OCI-LY3 (cell line): ENCODE measurements around the gene TP53AIP1.

ENCODE experiments used
- H2AFZ ChIP-seq: fragments of 200-600, 300-600 bp; shearing (Covaris generic); 2 replicates; pipeline ENCODE4 v1.6.0; 2014; ENCODE audit warnings: antibody characterized with exemption, low read depth, low read length
- H3K27ac ChIP-seq: fragments of 200-600, 300-600 bp; sonication (generic); 2 replicates; pipeline ENCODE4 v1.5.1; 2014; ENCODE audit warnings: mild to moderate bottlenecking, low read length, moderate library complexity, mixed read lengths
- H3K27me3 ChIP-seq: fragments of 200-600, 300-600 bp; sonication (generic); 2 replicates; pipeline ENCODE4 v1.6.1; 2014; ENCODE audit warnings: low read depth, low read length, mixed read lengths
- H3K36me3 ChIP-seq: fragments of 200-600, 300-600 bp; sonication (generic); replicated peaks from 2 replicates; pipeline ENCODE3; 2014; ENCODE audit warnings: low read depth, low read length, mixed read lengths
- H3K4me1 ChIP-seq: fragments of 300-600, 200-600 bp; sonication (generic); 2 replicates; pipeline ENCODE4 v1.6.1; 2014; ENCODE audit warnings: low read length, mixed read lengths
- H3K4me2 ChIP-seq: fragments of 200-600, 300-600 bp; sonication (generic); 2 replicates; pipeline ENCODE4 v1.6.1; 2014; ENCODE audit warnings: low read length, mixed read lengths
- H3K4me3 ChIP-seq: fragments of 300-600, 200-600 bp; sonication (generic); 2 replicates; pipeline ENCODE4 v1.5.1; 2014; ENCODE audit warnings: antibody characterized with exemption, mild to moderate bottlenecking, low read length, moderate library complexity
- H3K79me2 ChIP-seq: fragments of 300-600, 200-600 bp; shearing (Covaris generic); 2 replicates; pipeline ENCODE4 v1.6.1; 2014; ENCODE audit warnings: mild to moderate bottlenecking, low read length, mixed read lengths
- H3K9ac ChIP-seq: fragments of 300-600, 200-600 bp; shearing (Covaris generic); 2 replicates; pipeline ENCODE4 v1.6.0; 2014; ENCODE audit warnings: mild to moderate bottlenecking, low read length, moderate library complexity
- H3K9me3 ChIP-seq: fragments of 200-600, 300-600 bp; shearing (Covaris generic); 2 replicates; pipeline ENCODE4 v1.6.1; 2014; ENCODE audit warnings: low read length, mixed read lengths; ENCODE audit not compliant: insufficient read depth
- H4K20me1 ChIP-seq: fragments of 200-600, 300-600 bp; sonication (generic); 2 replicates; pipeline ENCODE4 v1.6.1; 2016; ENCODE audit warnings: low read length, mixed read lengths; ENCODE audit not compliant: insufficient read depth
- EZH2phosphoT487 ChIP-seq: fragments of 200-600 bp; shearing (Covaris generic); IDR thresholded peaks from 2 replicates; pipeline ENCODE4 v1.6.1; 2018; ENCODE audit warnings: antibody characterized with exemption, mixed run types, low read depth
- TF ChIP-seq, protein P1 (sequence below): fragments of 200-600, 300-600 bp; sonication (generic); IDR thresholded peaks from 2 replicates; pipeline ENCODE4 v1.5.1; 2014; ENCODE audit warnings: antibody characterized with exemption, low read length, low read depth

Gene TP53AIP1

DNA sequence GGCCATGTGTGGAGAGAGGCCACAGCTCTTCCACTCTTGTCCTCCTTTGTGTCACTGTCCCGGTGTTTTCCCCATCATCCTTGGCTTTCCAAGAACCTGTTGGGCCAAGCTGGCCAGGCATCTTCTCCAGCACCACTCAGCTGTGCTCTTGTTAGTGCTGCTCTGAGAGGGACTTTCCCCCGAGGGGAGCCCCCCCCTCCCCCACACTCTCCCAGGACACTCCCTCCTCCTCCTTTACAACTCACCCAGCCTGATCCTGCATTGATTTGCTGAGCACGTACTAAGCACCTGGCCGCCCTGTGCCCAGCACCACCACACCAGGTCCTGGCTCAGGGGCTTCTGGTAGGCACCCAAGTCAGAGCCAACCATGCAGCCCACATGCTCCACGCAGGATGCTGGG lies 13.2 kb downstream of the TP53AIP1 start:
- Histone ChIP-seq H3K27me3 (0 out of 2 replicates have a peak, but pooled peaks cover 8% of the 10 kb centered on the region), H3K4me1 (peaks cover 32% of the 10 kb centered on the region), H3K36me3 (no peaks in the 10 kb centered on the region), H3K4me2 (peak overlapping the region; percentile 71), H3K9me3 (no peaks in the 10 kb centered on the region), H3K9ac (peak overlapping the region; percentile 8; the same call in 1 of the 2 replicates), H2AFZ (0 out of 2 replicates have a peak overlapping the region, but pooled peaks have one; percentile 11), H3K79me2 (no peaks in the 10 kb centered on the region), H3K4me3 (peak overlapping the region; percentile 55), H4K20me1 (no peaks in the 10 kb centered on the region), H3K27ac (peak overlapping the region; percentile 17)
- TF ChIP-seq, protein P1, sequence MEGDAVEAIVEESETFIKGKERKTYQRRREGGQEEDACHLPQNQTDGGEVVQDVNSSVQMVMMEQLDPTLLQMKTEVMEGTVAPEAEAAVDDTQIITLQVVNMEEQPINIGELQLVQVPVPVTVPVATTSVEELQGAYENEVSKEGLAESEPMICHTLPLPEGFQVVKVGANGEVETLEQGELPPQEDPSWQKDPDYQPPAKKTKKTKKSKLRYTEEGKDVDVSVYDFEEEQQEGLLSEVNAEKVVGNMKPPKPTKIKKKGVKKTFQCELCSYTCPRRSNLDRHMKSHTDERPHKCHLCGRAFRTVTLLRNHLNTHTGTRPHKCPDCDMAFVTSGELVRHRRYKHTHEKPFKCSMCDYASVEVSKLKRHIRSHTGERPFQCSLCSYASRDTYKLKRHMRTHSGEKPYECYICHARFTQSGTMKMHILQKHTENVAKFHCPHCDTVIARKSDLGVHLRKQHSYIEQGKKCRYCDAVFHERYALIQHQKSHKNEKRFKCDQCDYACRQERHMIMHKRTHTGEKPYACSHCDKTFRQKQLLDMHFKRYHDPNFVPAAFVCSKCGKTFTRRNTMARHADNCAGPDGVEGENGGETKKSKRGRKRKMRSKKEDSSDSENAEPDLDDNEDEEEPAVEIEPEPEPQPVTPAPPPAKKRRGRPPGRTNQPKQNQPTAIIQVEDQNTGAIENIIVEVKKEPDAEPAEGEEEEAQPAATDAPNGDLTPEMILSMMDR = no peak
- TF ChIP-seq EZH2phosphoT487 = no peak

DNA sequence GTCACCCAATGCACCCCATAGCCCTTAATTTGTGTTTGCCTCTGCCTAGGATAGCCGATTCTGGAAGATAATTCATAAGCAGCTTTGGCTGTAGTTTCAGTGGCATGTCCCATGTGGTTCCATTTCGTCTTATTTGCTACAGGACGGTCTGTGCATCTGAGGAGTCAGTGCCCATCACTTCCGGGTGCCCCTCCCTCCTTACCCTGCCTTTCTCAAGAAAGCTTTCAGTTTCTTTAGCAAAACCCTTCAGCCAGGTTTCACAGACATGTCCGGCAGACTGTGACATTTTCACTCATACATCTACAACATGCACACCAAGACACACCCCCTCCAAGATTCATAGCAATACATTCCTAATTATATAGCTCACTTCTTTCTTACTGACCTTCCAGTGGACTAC lies 14.3 kb downstream of the TP53AIP1 start:
- peak overlapping the region; percentile 68 for H3K4me2 ChIP-seq
- H3K27me3 ChIP-seq = 0 out of 2 replicates have a peak, but pooled peaks cover 8% of the 10 kb centered on the region
- TF ChIP-seq, protein P1 = no peak
- TF ChIP-seq EZH2phosphoT487 = no peak
- no peaks in the 10 kb centered on the region for H3K79me2 ChIP-seq
- peaks cover 30% of the 10 kb centered on the region for H3K4me1 ChIP-seq
- peak overlapping the region; percentile 29 for H3K4me3 ChIP-seq
- H3K27ac ChIP-seq = peak overlapping the region; percentile 24; the same call in 1 of the 2 replicates
- H3K36me3 ChIP-seq = no peaks in the 10 kb centered on the region
- no peaks in the 10 kb centered on the region for H3K9me3 ChIP-seq
- H3K9ac ChIP-seq = peak overlapping the region; percentile 27; the same call in 1 of the 2 replicates
- H2AFZ ChIP-seq = peak overlapping the region; percentile 56; the same call in 1 of the 2 replicates
- no peaks in the 10 kb centered on the region for H4K20me1 ChIP-seq

DNA sequence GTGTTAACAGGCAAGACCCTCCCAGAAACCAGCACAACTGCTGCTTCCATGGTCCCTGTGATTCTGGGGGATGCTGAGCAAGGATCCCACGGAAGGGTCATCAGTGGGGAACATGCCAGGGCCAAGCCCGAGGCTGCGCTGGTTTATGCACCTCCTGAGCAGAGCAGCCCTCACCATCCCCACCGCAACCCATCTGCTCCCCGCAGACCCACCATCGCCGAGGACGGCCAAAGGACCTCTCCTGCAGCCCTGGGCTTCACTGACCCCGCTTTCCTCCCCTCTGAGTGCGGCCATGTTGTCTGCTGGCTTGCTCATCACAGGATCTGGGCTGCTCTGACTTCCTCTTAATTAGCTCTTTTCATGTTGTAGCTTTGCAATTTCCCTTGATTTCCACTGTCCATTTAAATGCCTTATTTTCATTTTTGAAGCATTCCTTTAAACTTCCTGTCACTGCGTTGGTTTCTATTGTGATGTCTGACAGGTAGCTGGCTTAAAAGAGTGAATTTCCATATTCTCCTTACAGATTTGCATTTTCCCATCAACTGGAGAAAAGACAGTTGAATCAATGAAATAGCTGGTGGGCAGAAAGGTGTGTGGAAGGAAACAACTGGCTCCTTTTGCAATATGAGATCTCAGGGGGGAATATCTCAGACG lies 14.9 kb downstream of the TP53AIP1 start:
- Histone ChIP-seq H3K4me2 (peak overlapping the region; percentile 68), H3K9ac (peak overlapping the region; percentile 27; the same call in 1 of the 2 replicates), H3K4me3 (peak overlapping the region; percentile 29), H3K9me3 (no peaks in the 10 kb centered on the region), H3K79me2 (no peaks in the 10 kb centered on the region), H3K36me3 (no peaks in the 10 kb centered on the region), H3K27ac (peak overlapping the region; percentile 22; the same call in 1 of the 2 replicates), H4K20me1 (no peaks in the 10 kb centered on the region), H3K4me1 (peaks cover 30% of the 10 kb centered on the region), H2AFZ (peak overlapping the region; percentile 56; the same call in 1 of the 2 replicates), H3K27me3 (0 out of 2 replicates have a peak, but pooled peaks cover 8% of the 10 kb centered on the region)
- no peak for TF ChIP-seq EZH2phosphoT487
- TF ChIP-seq, protein P1 = no peak

DNA sequence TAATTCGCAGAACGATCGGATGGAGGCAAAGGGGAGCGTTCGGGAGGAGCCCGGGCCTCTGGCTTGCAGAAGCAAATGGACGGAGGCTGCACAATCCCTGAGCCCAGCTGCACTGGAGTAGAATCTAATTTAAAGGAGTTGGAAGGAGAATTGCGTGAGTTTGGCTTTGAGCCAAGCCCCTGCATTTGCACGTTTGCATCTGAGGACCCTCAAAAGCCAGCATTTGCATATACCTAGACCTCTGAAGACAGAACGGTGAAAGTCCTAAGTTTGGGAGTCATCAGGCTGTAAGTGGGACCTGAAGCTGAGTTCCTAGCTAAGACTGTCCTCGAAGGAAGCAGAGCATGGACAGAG lies 15.6 kb downstream of the TP53AIP1 start:
- Histone ChIP-seq H3K9ac (no peak overlapping the region), H4K20me1 (no peaks in the 10 kb centered on the region), H3K27me3 (0 out of 2 replicates have a peak, but pooled peaks cover 8% of the 10 kb centered on the region), H3K4me3 (no peak overlapping the region), H3K79me2 (no peaks in the 10 kb centered on the region), H3K4me2 (no peak overlapping the region), H3K27ac (no peak overlapping the region), H3K36me3 (no peaks in the 10 kb centered on the region), H3K4me1 (peaks cover 30% of the 10 kb centered on the region), H3K9me3 (no peaks in the 10 kb centered on the region), H2AFZ (no peak overlapping the region)
- no peak for TF ChIP-seq EZH2phosphoT487
- TF ChIP-seq, protein P1 = no peak
